GM18505 (cell line): ENCODE results near the gene OXT.

Experiments
- ATAC-seq: cut with Tn5 transposase; IDR thresholded peaks from one replicate; pipeline ENCODE4 v1.9.1; 2021; ENCODE audit not compliant: unreplicated experiment
- POLR2A ChIP-seq: IDR thresholded peaks from 4 replicates; pipeline ENCODE4 v1.6.1; 2011; ENCODE audit warnings: borderline replicate concordance; ENCODE audit not compliant: insufficient read depth, insufficient read length; ENCODE audit errors: extremely low read depth

OXT gene

DNA sequence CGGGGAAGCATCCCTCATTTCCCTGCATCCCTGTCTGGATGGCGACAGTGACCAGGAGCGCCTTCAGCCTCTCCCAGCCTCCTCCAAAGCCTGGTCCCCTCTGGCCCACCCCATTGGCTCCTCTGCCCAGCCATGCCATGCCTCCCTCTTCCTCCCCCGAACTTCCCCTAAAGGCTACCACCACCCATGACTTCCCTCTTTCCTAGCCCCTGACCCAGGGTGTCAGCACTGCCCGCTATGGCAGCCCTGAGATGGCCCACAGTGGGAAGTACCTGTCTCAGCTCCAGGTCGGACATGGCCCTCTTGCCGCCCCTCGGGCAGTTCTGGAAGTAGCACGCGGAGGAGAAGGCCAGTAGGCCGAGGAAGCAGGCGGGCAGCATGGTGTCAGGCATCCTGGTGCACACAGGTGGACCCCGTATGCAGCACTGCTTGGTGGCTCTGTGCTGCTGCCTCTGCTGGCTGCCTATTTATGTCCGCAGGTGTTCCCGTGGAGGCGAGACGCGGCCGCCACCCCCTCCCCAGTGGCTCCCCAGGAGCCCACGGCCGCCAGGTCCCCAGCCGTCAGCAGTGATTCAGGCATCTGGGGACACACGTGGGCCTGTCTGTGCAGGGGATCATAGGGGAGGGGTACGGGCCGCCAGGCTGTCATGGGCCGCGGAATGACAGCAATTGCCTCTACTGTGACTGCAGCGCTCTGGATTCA is 13.0 kb downstream of the OXT start, which contains the start of gene AVP:
Gene AVP (minus strand): TSS at position 442 of the 703 bp plus-strand sequence. CDS start 50 bp downstream, at position 392.
- no peak for ATAC-seq
- TF ChIP-seq POLR2A: no peak

DNA sequence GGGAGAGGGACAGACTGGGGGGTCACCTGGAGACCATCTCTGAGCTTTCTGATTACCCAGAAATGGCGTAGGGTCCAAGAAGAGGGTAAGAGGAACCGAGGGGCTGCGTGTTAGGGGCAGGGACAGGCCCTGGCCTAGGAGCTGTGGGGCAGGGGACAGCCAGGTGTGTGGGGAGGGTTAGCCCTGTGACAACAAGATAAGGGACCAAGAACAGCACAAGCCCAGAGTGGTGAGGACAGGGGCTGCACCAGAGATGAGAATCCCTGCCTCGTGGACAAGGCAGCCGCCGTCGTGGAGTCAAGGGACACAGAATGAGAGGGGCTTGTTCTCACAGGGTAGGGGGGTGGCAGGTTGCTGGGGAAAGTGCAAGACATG is 13.6 kb downstream of the OXT start:
- TF ChIP-seq POLR2A: no peak
- no peak for ATAC-seq

GRCh38 chr20:3085571-3086072 is 14.2 kb downstream of the OXT start:
- no peak for TF ChIP-seq POLR2A
- ATAC-seq: no peak

GRCh38 chr20:3088031-3088430 is 16.6 kb downstream of the OXT start:
- ATAC-seq: no peak
- no peak for TF ChIP-seq POLR2A

GRCh38 chr20:3090565-3090964 is 19.1 kb downstream of the OXT start:
- no peak for ATAC-seq
- TF ChIP-seq POLR2A: no peak

DNA sequence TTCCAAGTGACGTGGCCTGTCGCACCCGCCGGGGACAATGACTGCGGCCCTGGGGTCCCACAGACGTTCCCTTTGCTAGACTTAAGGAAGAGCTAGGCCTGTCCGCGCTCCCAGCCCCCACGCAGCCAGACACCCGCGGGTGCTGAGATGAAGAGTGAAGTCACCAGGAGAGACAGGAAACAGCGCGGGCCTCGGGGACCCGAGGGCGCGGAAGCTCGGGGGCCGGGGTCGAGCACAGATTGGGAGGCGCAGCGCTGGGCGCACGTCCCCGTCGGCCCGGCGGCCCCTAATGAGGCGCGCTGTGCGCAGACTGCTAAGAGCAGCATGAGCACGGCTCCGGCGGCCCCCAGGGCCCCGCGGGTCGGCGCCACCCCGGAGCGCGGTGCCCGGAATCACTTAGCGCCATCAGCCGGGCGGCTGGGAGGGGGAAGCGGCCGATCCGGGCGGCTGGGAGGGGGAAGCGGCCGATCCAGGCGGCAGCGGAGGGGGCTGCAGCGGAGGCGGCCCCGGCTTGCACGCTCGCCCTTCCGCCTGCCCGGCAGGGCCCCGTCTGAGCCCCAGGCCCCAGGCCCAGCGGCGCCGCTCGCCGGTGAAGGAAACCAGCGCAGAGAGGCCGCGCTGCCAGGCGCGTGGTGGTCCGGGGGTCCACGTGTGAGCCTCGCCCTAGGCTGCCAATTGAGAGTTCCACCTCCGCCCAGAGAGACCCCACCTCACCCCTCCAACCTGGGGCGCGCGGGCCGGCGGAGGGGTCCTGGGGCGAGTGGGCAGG is 21.4 kb downstream of the OXT start:
- ATAC-seq: no peak
- TF ChIP-seq POLR2A: no peak

- no peak for ATAC-seq
- TF ChIP-seq POLR2A: no peak
Observed at GRCh38 chr20:3093861-3094361, 22.5 kb downstream of the OXT start.

- TF ChIP-seq POLR2A: no peak
- ATAC-seq: no peak
Observed at GRCh38 chr20:3094848-3095629, 23.6 kb downstream of the OXT start.

DNA sequence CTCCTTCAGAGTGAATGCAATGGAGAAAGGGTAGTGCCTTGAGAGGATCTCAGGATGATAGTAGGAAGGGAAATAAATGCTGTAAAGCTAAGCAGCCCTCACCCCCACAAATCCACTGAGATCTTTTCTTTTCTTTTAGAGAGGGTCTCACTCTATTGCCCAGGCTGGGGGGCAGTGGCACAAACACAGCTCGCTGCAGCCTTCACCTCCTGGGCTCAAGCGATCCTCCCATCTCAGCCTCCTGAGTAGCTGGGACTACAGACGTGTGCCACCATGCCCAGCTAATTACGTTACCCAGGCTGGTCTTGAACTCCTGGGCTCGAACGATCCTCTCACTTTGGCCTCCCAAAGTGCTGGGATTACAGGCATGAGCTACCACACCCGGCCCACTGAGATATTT is 29.1 kb downstream of the OXT start:
- no peak for TF ChIP-seq POLR2A
- ATAC-seq: no peak

DNA sequence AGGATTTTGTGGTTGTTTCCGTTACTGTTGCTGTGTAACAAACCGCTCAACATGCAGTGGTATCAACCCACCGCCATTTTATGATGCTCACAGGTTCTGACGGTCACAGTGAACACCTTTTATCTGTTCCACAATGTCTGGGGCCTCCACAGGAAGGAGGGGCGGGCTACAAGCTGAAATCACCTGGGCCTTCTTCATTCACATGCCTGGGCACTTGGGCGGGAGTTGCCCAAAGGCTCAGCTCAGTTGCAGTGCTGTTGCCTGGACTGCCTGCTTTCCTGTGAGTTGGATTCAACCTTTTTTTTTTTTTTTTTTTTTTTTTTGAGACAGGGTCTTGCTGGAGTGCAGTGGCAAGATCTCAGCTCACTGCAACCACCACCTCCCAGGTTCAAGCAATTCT is 29.8 kb downstream of the OXT start:
- ATAC-seq: no peak
- TF ChIP-seq POLR2A: no peak

DNA sequence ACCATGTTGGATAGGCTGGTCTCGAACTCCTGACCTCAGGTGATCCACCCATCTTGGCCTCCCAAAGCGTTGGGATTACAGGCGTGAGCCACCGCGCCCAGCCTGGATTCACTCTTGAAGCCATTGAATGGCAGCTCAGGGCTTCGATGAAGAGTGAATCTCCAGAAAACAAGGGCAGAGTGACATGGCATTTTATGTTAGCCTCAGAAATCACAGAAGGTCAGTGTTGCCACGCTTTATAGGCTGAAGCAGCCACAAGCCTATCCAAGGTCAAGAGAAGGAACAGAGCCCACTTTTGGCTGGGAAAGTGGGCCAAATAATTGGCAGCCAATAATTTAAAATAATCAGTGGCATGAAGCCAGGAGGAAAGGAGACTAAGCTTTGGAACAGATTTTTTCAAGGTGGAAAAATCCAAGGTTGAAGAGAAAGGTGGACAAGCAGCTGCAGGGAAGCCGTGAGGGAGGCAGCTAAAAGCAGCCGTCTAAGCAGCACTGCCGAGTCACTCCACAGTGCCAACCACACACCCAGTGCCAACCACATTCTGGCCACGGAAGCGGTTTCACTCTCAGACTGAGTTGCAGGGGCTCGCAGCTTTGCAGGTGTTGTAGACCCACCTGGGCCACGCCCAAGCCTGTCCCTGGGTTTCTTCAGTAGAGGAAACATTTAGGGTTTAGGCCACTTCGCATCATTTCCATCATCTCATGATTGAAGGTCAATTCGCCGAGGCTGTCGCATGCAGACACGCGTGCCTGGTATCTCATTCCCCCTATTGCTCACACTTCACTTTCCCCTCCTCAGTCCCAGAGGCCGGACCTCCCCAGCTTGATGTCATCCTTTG is 30.5 kb downstream of the OXT start:
- no peak for ATAC-seq
- TF ChIP-seq POLR2A: no peak

- no peak for TF ChIP-seq POLR2A
- no peak for ATAC-seq
Observed at GRCh38 chr20:3102575-3103368, 31.4 kb downstream of the OXT start.
